HS-5 (cell line): ENCODE measurements around the gene ARMC9.
"Not testable (repeated sequence)": the region's sequence is repeated elsewhere in the genome, so short reads cannot be mapped to it uniquely, and the experiment has no call there.

Experiments
- DNase-seq: peaks from one replicate; pipeline ENCODE4 v3.0.0-alpha.2; 2012; ENCODE audit warnings: low read depth

The ARMC9 gene

DNA sequence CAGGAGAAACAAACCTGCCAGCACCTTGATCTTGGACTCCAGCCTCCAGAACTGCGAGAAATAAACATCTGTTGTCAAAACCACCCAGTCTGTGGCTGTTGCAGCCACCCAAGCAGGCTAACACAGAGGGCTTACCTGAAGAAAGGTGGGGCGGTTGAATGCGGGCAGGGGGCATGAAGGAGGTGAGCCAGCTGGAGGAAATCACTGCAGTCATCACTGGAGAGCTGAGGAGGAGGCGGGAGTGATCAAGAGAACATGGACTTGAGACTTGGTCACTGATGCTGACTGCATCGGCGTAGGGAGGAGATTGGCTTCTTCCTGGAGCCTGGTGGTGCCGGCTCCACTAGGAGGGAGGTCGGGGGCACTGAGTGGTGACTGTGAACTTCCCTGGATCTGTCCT is 14.6 kb upstream of the ARMC9 start:
- DNase-seq: no peak

DNA sequence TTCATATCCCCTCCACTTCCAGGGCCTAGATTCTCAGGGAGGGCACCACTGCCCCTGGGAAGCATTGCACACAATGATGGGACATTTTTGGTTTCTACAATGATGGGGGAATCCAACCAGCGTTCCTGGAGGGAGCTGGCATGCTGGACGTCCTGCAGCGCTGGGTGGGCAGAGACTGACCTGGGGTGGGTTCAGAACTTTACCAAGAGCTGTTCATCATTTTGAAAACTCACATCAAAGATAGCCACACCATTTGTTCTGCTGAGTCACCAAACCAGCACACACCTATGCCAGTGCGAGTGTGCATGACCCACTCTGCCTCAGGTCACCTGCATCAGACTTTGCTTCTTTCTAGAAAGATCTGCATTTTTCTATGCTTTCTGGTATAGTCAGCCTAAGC is 14.1 kb upstream of the ARMC9 start:
- DNase-seq: no peak

GRCh38 chr2:231185050-231185725 is 13.2 kb upstream of the ARMC9 start:
- no peak for DNase-seq

DNA sequence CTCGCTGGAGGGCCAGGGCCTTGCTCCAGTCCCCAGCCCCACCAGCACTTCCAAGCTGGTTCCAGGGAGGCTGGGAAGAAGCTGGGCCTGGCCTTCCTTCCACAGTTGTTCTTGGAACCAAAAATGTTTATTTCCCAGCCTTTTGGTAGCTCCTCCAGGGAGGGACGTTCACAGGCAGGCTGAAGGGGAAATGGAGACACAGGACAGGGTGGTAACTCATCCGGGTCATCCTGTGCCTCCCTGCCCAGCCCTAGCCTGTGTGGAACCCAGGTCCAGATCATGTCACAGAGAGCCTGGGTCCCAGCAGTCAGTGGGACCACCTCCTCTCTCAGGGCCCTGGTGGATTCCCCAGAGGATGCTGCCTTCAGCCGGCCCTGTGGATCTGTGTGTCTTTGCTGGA is 12.5 kb upstream of the ARMC9 start:
- no peak for DNase-seq

DNA sequence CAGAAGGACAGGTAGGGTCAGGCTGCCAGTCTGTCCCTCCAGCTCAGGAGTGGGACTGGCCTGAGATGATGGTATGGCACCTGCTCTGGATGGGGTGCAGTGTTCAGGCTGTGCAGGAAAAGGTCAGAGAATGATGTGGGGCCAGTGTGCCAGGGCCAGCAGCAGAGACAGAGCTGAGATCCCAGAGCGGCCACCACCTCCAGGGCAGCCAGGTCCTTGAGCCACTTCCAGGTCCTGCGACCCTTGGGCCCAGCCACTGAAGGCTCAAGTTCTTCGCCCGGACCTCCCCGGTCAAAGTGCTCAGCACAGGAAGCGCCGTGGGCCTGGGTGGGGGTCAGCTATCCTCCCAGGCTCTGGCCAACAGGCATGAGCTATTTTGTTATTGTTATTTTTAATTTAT is 12.1 kb upstream of the ARMC9 start:
- DNase-seq: no peak

- DNase-seq: no peak
Measured at GRCh38 chr2:231187736-231188505, 10.5 kb upstream of the ARMC9 start.

DNA sequence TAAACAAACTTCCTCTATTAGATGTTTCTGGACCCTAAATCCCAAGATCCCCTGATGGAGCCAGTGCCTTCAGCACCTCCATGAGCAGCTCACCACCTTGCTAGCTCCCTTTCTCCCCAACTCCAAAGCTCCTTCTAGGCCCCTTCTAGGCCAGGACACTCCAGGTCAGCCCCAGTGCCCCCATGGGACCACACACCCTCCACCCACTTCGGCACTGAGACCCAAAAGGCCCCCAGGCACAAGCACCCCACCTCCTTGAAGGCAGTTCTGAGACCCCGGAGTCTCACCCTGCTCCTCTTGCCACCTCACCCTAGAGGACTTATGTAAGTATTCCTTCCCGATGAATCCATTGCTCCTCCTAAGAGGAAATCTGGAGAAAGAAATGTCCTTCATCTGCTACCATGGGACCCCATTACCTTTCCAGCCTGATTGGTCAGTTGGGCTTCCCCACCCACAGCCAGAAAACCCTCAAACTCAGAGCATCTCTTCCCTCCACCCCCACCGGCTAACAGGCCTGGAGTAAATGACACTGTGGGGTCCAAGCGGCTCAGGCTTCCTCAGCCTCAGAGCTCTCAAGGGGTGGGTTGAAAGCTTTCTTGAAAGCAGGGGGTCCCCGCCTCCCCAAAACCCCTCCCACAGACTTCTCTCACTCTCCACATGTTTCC is 9.8 kb upstream of the ARMC9 start:
- no peak for DNase-seq

DNA sequence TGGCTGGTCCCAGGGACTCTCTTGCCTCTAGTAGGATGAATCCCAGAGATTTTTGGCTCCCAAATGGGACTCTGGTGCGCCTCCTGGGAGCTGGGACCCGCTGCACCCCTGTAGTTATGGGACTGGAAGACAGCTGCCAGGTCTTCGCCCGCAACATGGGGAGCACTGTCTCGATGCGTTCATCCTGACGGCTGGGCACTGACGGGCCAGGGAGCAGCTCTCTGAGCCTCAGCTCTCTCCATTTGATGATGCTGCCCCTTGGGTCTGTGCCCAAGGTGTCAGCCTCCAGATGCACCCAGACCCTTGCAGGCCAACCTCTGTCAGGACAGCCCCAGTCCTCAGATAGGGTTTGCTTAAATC is 9.3 kb upstream of the ARMC9 start:
- no peak for DNase-seq

GRCh38 chr2:231189571-231190495 is 8.6 kb upstream of the ARMC9 start:
- no peak for DNase-seq

- DNase-seq: no peak
Measured at GRCh38 chr2:231190531-231191197, 7.8 kb upstream of the ARMC9 start.

DNA sequence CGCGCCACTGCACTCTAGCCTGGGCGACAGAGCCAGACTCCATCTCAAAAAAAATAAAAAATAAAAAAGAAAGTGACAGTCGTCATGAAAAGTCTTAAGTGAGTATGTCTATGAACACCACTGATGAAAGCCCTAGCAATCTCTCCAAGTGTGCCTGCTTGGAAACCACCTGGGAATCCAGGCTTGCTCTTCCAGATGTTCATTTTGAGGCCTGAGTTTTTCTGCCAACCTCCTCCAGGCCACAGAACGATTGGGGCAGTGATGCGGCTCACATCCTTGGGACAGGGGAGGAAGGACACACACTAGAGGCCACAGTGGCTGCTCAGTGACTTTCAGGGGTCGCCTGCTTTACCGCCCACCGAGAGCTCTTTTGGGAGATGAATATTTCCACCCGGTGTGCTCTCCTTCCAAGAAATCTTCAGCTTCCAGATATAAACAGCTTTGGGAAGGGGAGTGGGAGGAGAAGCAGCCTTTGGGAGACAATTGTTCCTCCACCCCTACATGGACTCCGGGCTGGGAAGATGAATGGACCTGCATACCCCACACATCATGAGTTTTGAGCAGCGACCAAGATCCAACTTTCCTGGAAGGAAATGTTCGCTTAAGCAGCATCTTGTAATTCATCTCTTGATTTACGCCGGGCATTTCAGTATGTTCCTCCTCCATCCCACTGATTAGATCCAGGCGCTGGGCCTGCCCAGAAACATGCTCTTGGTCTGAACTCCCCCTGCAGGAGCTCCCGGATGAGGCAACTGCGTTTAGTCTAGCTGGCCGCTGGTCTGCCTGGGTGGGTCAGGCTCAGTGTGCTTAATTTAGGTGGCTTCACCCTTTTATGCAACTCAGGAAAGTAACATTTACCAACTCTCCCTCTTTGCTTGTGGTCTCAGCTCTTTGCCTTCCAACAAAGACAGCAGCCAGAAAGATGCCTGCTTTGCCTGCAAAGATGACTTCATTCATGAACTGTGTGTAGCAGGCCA is 6.2 kb upstream of the ARMC9 start:
- peak; percentile 39 for DNase-seq

DNA sequence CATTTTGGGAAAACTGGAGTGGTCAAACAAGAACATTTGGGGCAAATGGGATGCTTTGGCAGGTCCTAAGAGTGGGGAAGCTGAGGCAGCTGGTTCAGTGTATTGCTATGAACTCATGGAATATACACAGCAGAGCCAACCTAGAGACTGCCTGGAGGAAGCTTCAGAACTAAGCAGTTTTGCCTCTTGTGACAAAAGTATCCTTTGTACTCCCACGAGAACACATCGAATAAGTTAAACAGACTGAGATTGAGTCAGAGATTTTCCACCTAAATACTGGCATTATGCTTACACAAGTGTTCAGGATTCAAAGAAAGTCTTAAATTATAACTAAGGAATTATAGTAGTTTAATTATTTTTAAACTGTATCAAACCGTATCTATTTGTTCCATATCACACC is 5.2 kb upstream of the ARMC9 start:
- DNase-seq: no peak

GRCh38 chr2:231196592-231196991 is 1.8 kb upstream of the ARMC9 start:
- no peak for DNase-seq

DNA sequence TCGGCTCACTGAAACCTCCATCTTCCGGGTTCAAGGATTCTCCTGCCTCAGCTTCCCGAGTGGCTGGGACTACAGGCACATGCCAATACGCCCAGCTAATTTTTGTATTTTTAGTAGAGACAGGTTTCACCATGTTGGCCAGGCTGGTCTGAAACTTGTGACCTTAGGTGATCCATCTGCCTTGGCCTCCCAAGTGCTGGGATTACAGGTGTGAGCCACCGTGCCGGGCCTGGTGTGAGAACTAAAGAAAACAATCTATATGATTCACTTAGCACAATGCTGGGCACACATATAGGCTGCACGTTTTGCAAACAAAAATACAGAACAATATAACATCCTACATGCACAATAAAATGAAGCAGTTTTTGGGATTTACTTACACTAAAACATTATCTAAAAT is 1.2 kb upstream of the ARMC9 start:
- not testable (repeated sequence) for DNase-seq

DNA sequence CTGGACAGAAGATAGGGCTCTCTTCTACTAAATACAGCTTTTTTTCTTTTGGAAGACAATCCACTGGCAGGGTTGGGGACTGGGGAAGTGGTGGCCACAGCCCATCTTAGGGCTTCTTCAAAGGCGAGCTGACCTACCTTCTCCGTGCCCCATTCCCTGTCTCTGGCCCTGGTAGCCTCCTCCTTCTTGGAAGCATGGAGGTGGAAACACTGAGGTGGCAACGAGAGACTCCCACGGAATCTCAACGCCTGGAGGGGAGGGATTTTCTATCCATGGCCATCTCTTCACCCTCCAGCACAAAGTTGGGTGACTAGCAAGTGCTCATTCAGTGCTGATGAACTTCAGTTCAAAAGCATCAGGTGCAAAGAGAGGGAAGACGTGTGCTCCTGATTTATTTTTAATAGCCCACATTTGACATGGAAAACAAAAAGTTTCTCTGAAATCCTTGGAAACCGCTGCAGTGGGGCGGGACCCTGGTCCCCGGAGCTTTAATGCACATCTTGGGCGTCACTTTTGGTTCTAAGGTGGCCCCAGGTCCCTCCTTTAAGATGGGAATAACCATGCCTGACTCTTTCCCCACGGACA is 633 bp upstream of the ARMC9 start:
- DNase-seq: no peak

- peak; percentile 64 for DNase-seq
Measured at GRCh38 chr2:231199219-231199618, 788 bp downstream of the ARMC9 start.

DNA sequence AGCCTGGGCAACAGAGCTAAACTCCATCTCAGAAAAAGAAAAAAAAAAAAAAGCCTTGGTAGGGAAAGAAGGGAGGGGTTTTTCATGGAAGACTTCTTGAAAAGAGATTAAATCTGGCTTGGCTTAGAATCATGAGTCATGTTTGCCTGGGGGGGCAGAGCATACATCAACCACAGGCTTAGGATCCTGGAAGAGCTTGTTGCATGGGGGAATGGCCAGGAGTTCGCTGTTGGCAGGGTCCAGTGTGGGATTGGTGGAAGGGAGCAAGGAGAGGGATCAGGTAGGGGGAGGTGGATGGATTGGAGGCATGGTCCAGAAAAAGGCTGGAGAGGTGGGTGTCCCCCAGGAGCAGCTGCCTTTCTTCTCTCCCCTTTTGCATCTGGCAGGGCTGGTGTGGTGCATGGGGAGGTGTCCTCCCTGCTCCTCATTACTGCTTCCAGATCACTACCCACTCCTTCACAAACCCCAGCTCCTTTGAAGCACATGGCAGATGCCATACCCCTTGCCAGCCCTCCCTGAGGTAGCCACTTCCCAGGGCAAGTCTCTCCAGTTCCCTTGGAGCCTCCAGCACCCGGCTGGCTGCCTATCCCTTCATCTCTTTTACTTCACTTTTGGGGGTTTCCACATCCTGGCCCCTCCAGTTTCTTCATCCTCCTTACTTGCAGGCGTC is 2.5 kb downstream of the ARMC9 start:
- DNase-seq: peak; percentile 41

DNA sequence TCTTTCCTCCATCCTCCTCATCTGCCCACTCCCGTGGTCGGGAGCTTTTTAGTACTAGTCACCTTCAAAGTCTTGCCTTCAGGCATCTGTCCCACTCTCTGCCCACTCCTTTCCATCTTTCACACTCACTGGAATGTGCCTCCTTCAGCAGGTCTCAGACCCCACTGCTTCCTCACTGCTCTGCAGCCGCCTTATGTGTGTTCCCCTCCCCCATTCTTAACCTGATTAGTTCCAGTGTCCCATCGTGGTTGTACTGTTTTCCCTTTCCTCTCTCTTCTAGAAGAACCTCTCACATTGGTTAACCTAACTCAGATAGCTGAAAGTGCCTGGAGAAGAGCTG is 3.0 kb downstream of the ARMC9 start:
- DNase-seq: no peak

DNA sequence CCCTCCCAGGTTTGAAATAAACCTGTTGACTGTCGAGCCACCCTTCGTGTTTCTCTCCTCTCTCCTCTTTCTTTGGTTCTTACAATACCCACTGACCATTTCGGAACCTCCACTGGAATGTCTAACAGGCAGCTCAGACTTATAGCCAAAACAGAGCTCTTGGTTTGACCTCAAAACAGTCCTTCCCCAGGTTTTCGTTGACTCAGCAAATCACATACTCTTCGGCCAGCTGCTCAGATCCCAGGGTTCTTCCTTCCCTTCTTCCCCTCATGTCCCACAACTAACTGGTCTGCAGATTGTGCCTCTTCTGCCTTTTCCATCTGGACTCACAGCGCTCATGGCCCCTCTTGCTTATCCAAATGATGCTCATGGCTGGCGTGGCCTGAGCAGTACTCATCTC is 4.7 kb downstream of the ARMC9 start:
- no peak for DNase-seq

DNA sequence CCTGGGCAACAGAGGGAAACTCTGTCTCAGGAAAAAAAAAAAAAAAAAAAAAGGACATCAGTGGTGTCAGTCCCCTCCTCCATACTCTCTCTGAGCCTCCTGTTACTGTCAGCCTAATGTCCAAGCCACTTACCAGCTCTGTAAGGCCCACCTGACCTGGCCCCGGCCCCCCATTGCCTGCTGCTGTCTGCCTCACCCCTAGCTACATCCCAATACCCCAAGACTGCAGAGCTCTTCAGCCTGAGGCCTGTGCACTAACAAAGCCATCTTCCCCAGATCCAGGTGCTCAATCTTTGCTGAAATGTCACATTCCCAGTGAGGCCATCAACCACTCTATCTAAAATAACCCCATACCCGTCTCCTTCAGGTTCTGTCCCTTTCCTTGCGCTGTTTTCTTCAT is 5.7 kb downstream of the ARMC9 start:
- DNase-seq: no peak
